ENCODE data around the gene ADAMTS1.

- TF ChIP-seq CTCF (IDR thresholded peaks at IDR 0.05) (peak; percentile 91 to 94 (median 94)), POLR2AphosphoS5 (IDR thresholded peaks at IDR 0.05; ENCODE audit: insufficient read depth in 1 of 2, low read depth in 1 of 2) (no peak)
These were observed 5.0 kb upstream of the ADAMTS1 start for GRCh38 chr21:26850116-26850643.

Data from vagina (tissue), 2 donors.